Psoas muscle (tissue), 8 donors: ENCODE measurements around the gene B3GAT1. TPM values are rescaled to one million over a fixed set of nuclear protein-coding genes. Genes with fewer than 3 reads are reported as not detected.

Experiments
- ATAC-seq, 4 donors: fragments of 200-7000 bp; cut with Tn5 transposase; one replicate each; pipeline ENCODE4 v1.9.1; 2020; ENCODE audit warnings: moderate library complexity in 3 of 4, mild to moderate bottlenecking in 2 of 4
- DNase-seq, 2 donors: peaks; one replicate each; pipeline ENCODE4 v3.0.0-alpha.2; 2020
- H3K27ac ChIP-seq: fragments of 200-600 bp; one replicate; pipeline ENCODE4 v1.8.0; 2022
- H3K27me3 ChIP-seq, 3 donors: fragments of 200-600 bp in 1 of 3; one replicate each; pipeline versions ENCODE4 v1.6.1 to v1.8.0; 2013 to 2022; ENCODE audit warnings: low read length in 2 of 3, mild to moderate bottlenecking in 2 of 3, moderate library complexity in 1 of 3; ENCODE audit not compliant: insufficient read depth in 3 of 3
- H3K36me3 ChIP-seq, 2 donors: fragments of 200-600 bp in 1 of 2; one replicate each; pipeline versions ENCODE4 v1.6.1 to v1.8.0; 2013 to 2022; ENCODE audit warnings: low read depth in 1 of 2, mild to moderate bottlenecking in 1 of 2, moderate library complexity in 1 of 2; ENCODE audit not compliant: insufficient read depth in 1 of 2
- H3K4me1 ChIP-seq: fragments of 200-600 bp; one replicate; pipeline ENCODE4 v1.8.0; 2022
- H3K4me3 ChIP-seq: fragments of 200-600 bp; one replicate; pipeline ENCODE4 v1.8.0; 2022; ENCODE audit warnings: mild to moderate bottlenecking
- H3K9me3 ChIP-seq: fragments of 200-600 bp; one replicate; pipeline ENCODE4 v1.8.0; 2022
- CTCF ChIP-seq: fragments of 200-600 bp; IDR thresholded peaks from one replicate; pipeline ENCODE4 v1.8.0; 2022; ENCODE audit warnings: antibody characterized with exemption
- WGBS, 3 donors: extraction: QIAGEN DNeasy Blood & Tissue Kit; methylation state at CpG; one replicate each; pipeline versions ENCODE4 v1.1.6 to v1.1.7; 2013; 5-methylcytosine and 5-hydroxymethylcytosine counted together
- intact Hi-C, 2 donors: fragments of 100-400 bp; cut with DNase I; formaldehyde crosslinking; loops; one replicate each; pipeline versions ENCODE4 v1.11.0 to v1.14.2; 2022
- polyA plus RNA-seq, 3 donors: library from polyadenylated mRNA; stranded (reverse); fragments of 200-250 nt; gene quantifications; one replicate each; pipeline ENCODE4 v1.2.3, GENCODE V29; 2013
- total RNA-seq, 4 donors: library from RNA; stranded (reverse); fragmentation: NEBNext Ultra II Directional in 2 of 4; extraction: Animal tissue kit (Norgen Biotek cat#: 25700) in 2 of 4; gene quantifications; one replicate each; pipeline versions ENCODE4 v1.2.1 to v1.2.4, GENCODE V29; 2021 to 2023
- donor health status: healthy with polysubstance abuse.
- donor health status: DM: no; HTN: no; CAD: no; lungs with moderate emphysema.
- donor health status: Bipolar disorder and iron deficiency.
- donor health status: healthy.
- donor health status: DM: yes; HTN: yes; CAD: no.
- donor health status: DM: no; HTN: no; CAD: no.
- donor health status: DM: no; HTN: no; CAD: no.
- donor health status: DM: yes; HTN: yes; CAD: no.

B3GAT1 gene
- total and polyA plus RNA-seq, 7 donors, result 0.01 to 0.13 (median 0.06) TPM; not detected in 3

- no peak for ATAC-seq
- Histone ChIP-seq H3K27me3 (peaks cover 0 to 16% (median 6%) of the 10 kb centered on the region in 3 donors), H3K36me3 (no peaks in the 10 kb centered on the region), H3K4me1 (no peaks in the 10 kb centered on the region), H3K4me3 (no peak overlapping the region), H3K27ac (no peak overlapping the region), H3K9me3 (no peaks in the 10 kb centered on the region)
- no peak for TF ChIP-seq CTCF
- no peak for DNase-seq
- intact Hi-C loops, result no loop called here
- WGBS, 3 donors, result 75 to 86% (median 82%) methylated on average over 8 of the region's 8 CpGs
Measured at GRCh38 chr11:134399293-134399654, 12.8 kb downstream of the B3GAT1 start.

- no peak for TF ChIP-seq CTCF
- H3K4me3 ChIP-seq, result no peak overlapping the region
- no peaks in the 10 kb centered on the region for H3K9me3 ChIP-seq
- 51 to 55% (median 55%) methylated on average over 13 of the region's 13 CpGs for WGBS, 3 donors
- peaks cover 0 to 16% (median 6%) of the 10 kb centered on the region in 3 donors for H3K27me3 ChIP-seq
- no peak for DNase-seq
- H3K36me3 ChIP-seq, result no peaks in the 10 kb centered on the region
- no peak overlapping the region for H3K27ac ChIP-seq
- H3K4me1 ChIP-seq, result no peaks in the 10 kb centered on the region
- ATAC-seq, result no peak
- intact Hi-C loops, result no loop called here
Measured at GRCh38 chr11:134398644-134399292, 13.3 kb downstream of the B3GAT1 start.

- 75 to 79% (median 76%) methylated on average over 11 of the region's 11 CpGs for WGBS, 3 donors
- DNase-seq (no peak), ATAC-seq (no peak)
- intact Hi-C loops, result no loop called here
- Histone ChIP-seq H3K4me3 (no peak overlapping the region), H3K4me1 (no peaks in the 10 kb centered on the region), H3K27me3 (peaks cover 0 to 13% (median 6%) of the 10 kb centered on the region in 3 donors), H3K36me3 (no peaks in the 10 kb centered on the region), H3K9me3 (no peaks in the 10 kb centered on the region), H3K27ac (no peak overlapping the region)
- no peak for TF ChIP-seq CTCF
Measured at GRCh38 chr11:134398079-134398444, 14.0 kb downstream of the B3GAT1 start.

- 77 to 82% (median 80%) methylated on average over 18 of the region's 18 CpGs for WGBS, 3 donors
- ATAC-seq (no peak), DNase-seq (no peak)
- intact Hi-C loops, result no loop called here
- no peaks in the 10 kb centered on the region for H3K36me3 ChIP-seq
- no peak overlapping the region for H3K27ac ChIP-seq
- H3K9me3 ChIP-seq, result no peaks in the 10 kb centered on the region
- H3K4me1 ChIP-seq, result no peaks in the 10 kb centered on the region
- TF ChIP-seq CTCF, result no peak
- peaks cover 0 to 11% (median 6%) of the 10 kb centered on the region in 3 donors for H3K27me3 ChIP-seq
- no peak overlapping the region for H3K4me3 ChIP-seq
Measured at GRCh38 chr11:134397304-134398078, 14.6 kb downstream of the B3GAT1 start.
